ENCODE results near the gene NAV1. TPM values are rescaled to one million over a fixed set of nuclear protein-coding genes. Genes with fewer than 3 reads are reported as not detected.

Gene NAV1
- total and polyA plus RNA-seq, 9 of the 15 experiments (the other 6 are each of a cell fraction or from before 2014, with no cell fraction given) = 0.91 to 16.8 (median 3.2) TPM

DNA sequence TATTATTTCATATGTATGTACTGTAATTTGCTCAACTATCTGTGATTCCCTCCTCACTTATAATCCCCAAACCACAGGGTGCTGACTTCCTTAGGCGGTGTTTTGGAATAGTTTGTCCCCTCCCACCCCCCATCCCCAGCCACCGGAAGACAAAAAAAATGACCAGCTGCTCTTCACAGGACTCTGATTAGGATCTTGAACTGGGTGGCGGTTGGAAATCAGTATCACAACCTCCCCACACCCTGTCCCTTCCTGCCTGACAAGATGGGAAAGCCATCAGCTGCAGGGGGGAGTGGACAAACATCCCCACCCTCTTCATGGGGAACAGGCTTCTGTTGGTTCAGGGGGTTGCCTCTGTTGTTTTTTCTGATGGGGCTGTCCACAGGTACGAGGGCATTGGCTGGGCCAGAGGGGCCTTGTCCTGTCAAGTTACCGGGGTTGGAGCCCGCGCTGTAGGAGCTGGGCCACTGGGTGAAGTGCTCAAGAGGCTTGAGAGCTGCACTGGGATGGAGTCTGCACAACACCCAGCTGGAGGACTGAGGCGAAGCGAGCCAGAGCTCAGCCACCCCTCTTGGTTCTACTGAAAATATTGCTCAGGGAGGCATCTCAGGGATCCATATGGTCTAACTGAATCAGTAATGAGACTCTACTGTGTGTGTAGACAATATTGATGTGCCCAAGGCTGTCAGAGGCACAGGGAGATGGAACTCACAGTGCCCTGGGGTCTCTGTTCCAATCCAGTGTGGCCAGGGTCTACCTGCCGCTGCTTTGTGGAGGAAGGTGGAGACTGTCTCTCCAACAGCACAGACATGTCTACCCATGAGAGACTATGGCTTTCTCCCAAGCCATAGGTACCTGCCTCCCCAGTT, 28.2 kb downstream of the NAV1 start (continued):
- peak; percentile 90; the same call in 1 of the 2 replicates for TF ChIP-seq ZNF76 (CRISPR knock-in tag; IDR thresholded peaks at IDR 0.05; ENCODE audit: borderline replicate concordance)
- TF ChIP-seq ARNT (IDR thresholded peaks at IDR 0.05) = peak; percentile 49 to 88; a peak in 2 of 4 replicates
- TF ChIP-seq, protein P1, sequence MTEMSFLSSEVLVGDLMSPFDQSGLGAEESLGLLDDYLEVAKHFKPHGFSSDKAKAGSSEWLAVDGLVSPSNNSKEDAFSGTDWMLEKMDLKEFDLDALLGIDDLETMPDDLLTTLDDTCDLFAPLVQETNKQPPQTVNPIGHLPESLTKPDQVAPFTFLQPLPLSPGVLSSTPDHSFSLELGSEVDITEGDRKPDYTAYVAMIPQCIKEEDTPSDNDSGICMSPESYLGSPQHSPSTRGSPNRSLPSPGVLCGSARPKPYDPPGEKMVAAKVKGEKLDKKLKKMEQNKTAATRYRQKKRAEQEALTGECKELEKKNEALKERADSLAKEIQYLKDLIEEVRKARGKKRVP (CRISPR knock-in tag; IDR thresholded peaks at IDR 0.05) = 0 out of 2 replicates have a peak, but pooled peaks have one; percentile 12
- TF ChIP-seq KDM4B (IDR thresholded peaks at IDR 0.05; ENCODE audit: borderline replicate concordance in 2 of 2, low read depth in 1 of 2) = peak in 1 of 2 experiments; percentile 72; a peak in 1 of 4 replicates
- TF ChIP-seq ZNF124 (CRISPR knock-in tag; IDR thresholded peaks at IDR 0.05) = no peak
- TF ChIP-seq, protein P2, sequence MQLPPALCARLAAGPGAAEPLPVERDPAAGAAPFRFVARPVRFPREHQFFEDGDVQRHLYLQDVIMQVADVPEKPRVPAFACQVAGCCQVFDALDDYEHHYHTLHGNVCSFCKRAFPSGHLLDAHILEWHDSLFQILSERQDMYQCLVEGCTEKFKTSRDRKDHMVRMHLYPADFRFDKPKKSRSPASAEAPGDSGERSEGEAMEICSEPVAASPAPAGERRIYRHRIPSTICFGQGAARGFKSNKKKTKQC (CRISPR knock-in tag; IDR thresholded peaks at IDR 0.05) = 0 out of 2 replicates have a peak, but pooled peaks have one; percentile 28
- no peak for TF ChIP-seq ZNF316 (IDR thresholded peaks at IDR 0.05)
- TF ChIP-seq, protein P3, sequence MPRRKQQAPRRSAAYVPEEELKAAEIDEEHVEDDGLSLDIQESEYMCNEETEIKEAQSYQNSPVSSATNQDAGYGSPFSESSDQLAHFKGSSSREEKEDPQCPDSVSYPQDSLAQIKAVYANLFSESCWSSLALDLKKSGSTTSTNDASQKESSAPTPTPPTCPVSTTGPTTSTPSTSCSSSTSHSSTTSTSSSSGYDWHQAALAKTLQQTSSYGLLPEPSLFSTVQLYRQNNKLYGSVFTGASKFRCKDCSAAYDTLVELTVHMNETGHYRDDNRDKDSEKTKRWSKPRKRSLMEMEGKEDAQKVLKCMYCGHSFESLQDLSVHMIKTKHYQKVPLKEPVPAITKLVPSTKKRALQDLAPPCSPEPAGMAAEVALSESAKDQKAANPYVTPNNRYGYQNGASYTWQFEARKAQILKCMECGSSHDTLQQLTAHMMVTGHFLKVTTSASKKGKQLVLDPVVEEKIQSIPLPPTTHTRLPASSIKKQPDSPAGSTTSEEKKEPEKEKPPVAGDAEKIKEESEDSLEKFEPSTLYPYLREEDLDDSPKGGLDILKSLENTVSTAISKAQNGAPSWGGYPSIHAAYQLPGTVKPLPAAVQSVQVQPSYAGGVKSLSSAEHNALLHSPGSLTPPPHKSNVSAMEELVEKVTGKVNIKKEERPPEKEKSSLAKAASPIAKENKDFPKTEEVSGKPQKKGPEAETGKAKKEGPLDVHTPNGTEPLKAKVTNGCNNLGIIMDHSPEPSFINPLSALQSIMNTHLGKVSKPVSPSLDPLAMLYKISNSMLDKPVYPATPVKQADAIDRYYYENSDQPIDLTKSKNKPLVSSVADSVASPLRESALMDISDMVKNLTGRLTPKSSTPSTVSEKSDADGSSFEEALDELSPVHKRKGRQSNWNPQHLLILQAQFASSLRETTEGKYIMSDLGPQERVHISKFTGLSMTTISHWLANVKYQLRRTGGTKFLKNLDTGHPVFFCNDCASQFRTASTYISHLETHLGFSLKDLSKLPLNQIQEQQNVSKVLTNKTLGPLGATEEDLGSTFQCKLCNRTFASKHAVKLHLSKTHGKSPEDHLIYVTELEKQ (CRISPR knock-in tag; IDR thresholded peaks at IDR 0.05) = peak; percentile 58
- peak; percentile 76 for TF ChIP-seq MEIS2 (IDR thresholded peaks at IDR 0.05; ENCODE audit: partially characterized antibody)
- peak; percentile 73 to 89 for TF ChIP-seq MAZ (CRISPR knock-in tag; conservative IDR thresholded peaks at IDR 0.05 in 1 of 2, IDR thresholded peaks at IDR 0.05 in 1 of 2)
- TF ChIP-seq ELF4 (CRISPR knock-in tag; IDR thresholded peaks at IDR 0.05) = peak; percentile 86; the same call in 1 of the 2 replicates
- TF ChIP-seq, protein P4, sequence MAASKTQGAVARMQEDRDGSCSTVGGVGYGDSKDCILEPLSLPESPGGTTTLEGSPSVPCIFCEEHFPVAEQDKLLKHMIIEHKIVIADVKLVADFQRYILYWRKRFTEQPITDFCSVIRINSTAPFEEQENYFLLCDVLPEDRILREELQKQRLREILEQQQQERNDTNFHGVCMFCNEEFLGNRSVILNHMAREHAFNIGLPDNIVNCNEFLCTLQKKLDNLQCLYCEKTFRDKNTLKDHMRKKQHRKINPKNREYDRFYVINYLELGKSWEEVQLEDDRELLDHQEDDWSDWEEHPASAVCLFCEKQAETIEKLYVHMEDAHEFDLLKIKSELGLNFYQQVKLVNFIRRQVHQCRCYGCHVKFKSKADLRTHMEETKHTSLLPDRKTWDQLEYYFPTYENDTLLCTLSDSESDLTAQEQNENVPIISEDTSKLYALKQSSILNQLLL (CRISPR knock-in tag; IDR thresholded peaks at IDR 0.05; ENCODE audit: borderline replicate concordance) = no peak
- peak; percentile 80 for TF ChIP-seq MTA3 (IDR thresholded peaks at IDR 0.05; ENCODE audit: borderline replicate concordance)
- TF ChIP-seq SMARCB1 (IDR thresholded peaks at IDR 0.05; ENCODE audit: insufficient read length, low read depth) = no peak
- TF ChIP-seq CSDE1 (IDR thresholded peaks at IDR 0.05) = no peak
- TF ChIP-seq CREM (IDR thresholded peaks at IDR 0.05; ENCODE audit: low read depth) = peak; percentile 74
- peak; percentile 70 for TF ChIP-seq KLF6 (CRISPR knock-in tag; IDR thresholded peaks at IDR 0.05; ENCODE audit: borderline replicate concordance)

Measured in K562 (cell line).